ENCODE data around the gene PEX5L.

GRCh38 chr3:179932674-179933073, 104.1 kb downstream of the PEX5L start:
- no peak for TF ChIP-seq EZH2 (IDR thresholded peaks at IDR 0.05; ENCODE audit: low read depth)
- TF ChIP-seq, protein P1, sequence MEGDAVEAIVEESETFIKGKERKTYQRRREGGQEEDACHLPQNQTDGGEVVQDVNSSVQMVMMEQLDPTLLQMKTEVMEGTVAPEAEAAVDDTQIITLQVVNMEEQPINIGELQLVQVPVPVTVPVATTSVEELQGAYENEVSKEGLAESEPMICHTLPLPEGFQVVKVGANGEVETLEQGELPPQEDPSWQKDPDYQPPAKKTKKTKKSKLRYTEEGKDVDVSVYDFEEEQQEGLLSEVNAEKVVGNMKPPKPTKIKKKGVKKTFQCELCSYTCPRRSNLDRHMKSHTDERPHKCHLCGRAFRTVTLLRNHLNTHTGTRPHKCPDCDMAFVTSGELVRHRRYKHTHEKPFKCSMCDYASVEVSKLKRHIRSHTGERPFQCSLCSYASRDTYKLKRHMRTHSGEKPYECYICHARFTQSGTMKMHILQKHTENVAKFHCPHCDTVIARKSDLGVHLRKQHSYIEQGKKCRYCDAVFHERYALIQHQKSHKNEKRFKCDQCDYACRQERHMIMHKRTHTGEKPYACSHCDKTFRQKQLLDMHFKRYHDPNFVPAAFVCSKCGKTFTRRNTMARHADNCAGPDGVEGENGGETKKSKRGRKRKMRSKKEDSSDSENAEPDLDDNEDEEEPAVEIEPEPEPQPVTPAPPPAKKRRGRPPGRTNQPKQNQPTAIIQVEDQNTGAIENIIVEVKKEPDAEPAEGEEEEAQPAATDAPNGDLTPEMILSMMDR (conservative IDR thresholded peaks at IDR 0.05) = no peak

All from PC-9 (cell line).